HG02623 (cell line): ENCODE data around the gene BBLN.

Experiments used
- ATAC-seq: cut with Tn5 transposase; IDR thresholded peaks from one replicate; pipeline ENCODE4 v1.9.1; 2021; ENCODE audit warnings: moderate library complexity; ENCODE audit not compliant: unreplicated experiment

BBLN gene

GRCh38 chr9:128211186-128211980, 51.3 kb downstream of the BBLN start:
- no peak for ATAC-seq

GRCh38 chr9:128211981-128212281, 51.9 kb downstream of the BBLN start:
- no peak for ATAC-seq
